HG03066 (cell line): ENCODE results near the gene EHMT1.

ENCODE experiments used
- ATAC-seq: cut with Tn5 transposase; IDR thresholded peaks from one replicate; pipeline ENCODE4 v1.9.1; 2021; ENCODE audit warnings: low read depth; ENCODE audit not compliant: unreplicated experiment

Gene EHMT1

DNA sequence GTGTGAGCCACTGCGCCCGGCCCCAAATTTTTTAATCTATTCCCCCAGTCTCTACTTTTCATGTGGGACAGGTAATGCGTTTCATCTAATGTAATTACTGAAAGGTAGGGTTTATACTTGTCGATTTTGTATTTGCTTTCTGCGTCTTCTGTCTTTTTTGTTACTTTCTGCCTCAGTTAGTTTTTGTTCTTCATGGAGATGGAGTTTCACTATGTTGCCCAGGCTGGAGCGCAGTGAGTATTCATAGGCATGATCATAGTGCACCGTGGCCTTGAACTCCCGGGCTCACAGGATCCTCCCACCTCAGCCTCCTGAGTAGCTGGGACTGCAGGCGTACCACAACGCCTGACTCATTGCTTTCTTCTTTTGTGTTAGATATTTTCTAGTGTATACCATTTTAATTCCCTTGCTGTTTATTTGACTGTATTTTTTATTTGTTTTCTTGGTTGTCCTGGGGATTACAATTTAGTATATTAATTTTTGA lies 23.4 kb downstream of the EHMT1 start:
- ATAC-seq: no peak

- ATAC-seq: no peak
These were observed 24.1 kb downstream of the EHMT1 start for GRCh38 chr9:137642892-137643291.

DNA sequence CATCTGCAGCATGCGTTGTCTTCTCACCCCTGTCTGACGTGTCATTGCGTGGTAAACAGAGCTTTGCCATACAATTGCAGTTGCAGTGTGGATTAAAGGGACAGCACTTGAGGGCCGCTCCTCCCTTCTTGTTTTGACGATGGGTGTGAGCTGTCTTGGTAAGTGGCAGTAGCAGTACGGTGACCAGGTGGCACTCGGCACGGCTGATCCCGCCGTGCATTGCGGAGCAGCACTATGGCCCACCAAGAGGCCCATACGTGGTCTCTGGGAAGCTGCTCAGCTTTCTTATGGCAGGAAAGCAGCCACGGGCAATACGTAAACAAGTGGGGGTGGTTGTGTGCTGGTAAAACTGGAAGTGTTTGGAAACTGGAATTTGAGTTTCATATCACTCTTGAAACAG lies 25.1 kb downstream of the EHMT1 start:
- ATAC-seq: no peak

GRCh38 chr9:137645211-137645610 lies 26.4 kb downstream of the EHMT1 start:
- ATAC-seq: no peak

- ATAC-seq: no peak
These were observed 27.5 kb downstream of the EHMT1 start for GRCh38 chr9:137646341-137646740.

- ATAC-seq: no peak
These were observed 28.4 kb downstream of the EHMT1 start for GRCh38 chr9:137647096-137647714.

- ATAC-seq: no peak
These were observed 29.6 kb downstream of the EHMT1 start for GRCh38 chr9:137648396-137648795.

DNA sequence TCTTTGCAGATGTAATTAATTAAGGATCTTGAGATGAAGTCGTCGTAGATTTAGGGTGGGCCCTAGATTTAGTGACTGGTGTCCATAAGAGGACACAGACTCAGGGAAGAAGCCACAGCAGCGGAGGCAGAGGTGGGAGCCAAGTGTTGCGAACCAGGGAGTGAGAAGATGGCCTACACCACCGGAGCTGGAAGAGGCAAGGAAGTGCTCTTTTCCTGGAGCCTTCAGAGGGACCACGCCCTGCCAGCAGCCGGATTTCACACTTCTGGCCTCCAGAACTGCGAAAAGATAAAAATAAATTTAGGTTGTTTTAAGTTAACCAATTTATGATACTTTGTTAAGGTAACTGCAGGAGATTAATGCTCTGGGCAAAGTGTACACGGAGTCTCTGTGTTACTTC lies 30.7 kb downstream of the EHMT1 start:
- ATAC-seq: no peak

DNA sequence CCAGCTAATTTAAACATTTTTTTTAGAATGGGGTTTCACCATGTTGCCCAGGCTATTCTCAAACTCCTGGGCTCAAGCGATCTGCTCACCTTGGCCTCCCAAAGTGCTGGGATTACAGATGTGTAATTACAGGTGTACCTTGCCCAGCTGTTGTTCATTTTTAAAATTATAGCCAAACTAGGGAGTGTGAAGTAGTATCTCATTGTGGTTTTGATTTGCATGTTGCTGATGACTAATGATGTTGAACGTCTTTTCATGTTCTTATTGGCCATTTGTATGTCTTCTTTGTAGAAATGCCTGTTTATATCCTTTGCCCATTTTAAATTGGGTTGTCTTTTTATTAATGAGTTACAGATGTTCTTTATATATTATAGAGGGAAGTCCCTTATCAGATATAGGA lies 31.5 kb downstream of the EHMT1 start:
- no peak for ATAC-seq

- no peak for ATAC-seq
These were observed 32.0 kb downstream of the EHMT1 start for GRCh38 chr9:137650779-137651178.

- ATAC-seq: no peak
These were observed 37.6 kb downstream of the EHMT1 start for GRCh38 chr9:137656416-137656815.

DNA sequence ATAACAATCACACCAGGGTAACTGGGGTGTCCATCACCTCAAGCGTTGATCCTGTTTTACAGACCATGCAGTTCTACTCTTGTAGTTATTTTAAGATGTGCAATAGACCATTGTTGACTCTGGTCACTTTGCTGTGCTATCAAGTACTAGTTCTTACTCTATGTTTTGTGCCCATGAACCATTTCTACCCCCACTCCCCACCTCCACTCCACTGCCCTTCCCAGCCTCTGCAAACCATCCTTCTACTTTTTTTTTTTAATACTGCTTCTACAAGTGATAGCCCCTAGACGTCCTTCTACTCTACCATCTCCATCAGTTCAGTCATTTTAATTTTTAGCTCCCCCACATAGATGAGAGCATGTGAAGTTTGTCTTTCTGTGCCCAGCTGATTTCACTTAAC lies 38.8 kb downstream of the EHMT1 start:
- no peak for ATAC-seq

DNA sequence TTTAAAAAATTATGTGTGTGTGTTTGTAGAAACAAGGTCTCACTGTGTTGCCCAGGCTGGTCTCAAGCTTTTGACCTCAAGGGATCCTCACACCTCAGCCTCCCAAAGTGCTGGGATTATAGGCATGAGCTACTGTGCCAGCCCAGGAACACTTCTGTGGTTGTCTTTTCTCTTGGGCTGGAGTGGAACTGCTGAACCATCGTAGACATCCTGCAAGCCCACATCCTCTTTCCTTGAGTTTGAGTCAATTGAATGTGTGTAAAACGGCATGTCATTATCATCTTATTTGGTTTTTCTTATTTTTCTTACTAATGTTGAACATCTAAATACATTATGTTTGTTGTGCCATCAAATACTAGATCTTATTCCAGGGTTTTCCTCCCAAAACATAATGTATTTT lies 40.0 kb downstream of the EHMT1 start:
- no peak for ATAC-seq

DNA sequence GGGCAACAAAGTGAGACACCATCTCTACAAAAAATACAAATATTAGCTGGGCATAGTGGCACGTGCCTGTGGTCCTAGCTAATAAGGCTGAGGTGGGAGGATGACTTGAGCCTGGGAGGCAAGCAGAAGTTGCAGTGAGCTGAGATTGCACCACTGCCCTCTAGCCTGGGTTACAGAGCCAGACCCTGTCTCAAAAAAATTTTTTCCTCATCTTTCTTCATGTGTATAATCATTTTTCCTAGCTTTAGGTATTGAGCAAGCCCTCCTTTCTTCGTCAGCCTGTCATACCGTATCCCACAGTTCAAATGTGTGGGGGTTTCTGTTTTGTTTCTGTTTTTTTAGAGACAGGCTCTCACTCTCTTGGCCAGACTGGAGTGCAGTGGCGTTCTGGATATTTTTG lies 41.3 kb downstream of the EHMT1 start:
- ATAC-seq: no peak

- ATAC-seq: no peak
These were observed 44.8 kb downstream of the EHMT1 start for GRCh38 chr9:137663584-137663983.

GRCh38 chr9:137664676-137665075 lies 45.9 kb downstream of the EHMT1 start:
- no peak for ATAC-seq

- ATAC-seq: no peak
These were observed 46.4 kb downstream of the EHMT1 start for GRCh38 chr9:137665226-137665625.

- no peak for ATAC-seq
These were observed 47.1 kb downstream of the EHMT1 start for GRCh38 chr9:137665697-137666512.

- no peak for ATAC-seq
These were observed 47.7 kb downstream of the EHMT1 start for GRCh38 chr9:137666513-137666822.

- no peak for ATAC-seq
These were observed 48.3 kb downstream of the EHMT1 start for GRCh38 chr9:137666955-137667670.

DNA sequence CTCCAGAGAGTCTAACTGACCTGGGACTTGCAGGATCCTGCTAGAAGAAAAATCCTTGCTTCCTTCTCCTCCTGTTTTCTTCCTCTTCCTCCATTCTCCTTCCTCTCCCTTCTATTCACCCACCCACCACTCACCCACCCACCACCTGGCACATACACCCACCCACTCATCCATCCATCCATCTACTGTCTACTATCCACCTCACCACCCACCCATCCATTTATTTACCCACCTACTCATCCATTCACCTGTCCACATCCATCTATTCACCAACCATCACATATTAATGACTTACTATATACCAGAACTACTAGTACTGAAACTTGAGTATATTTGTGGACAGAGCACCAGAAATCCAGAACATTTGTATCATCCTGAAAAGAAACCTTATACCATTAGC lies 49.4 kb downstream of the EHMT1 start:
- no peak for ATAC-seq

DNA sequence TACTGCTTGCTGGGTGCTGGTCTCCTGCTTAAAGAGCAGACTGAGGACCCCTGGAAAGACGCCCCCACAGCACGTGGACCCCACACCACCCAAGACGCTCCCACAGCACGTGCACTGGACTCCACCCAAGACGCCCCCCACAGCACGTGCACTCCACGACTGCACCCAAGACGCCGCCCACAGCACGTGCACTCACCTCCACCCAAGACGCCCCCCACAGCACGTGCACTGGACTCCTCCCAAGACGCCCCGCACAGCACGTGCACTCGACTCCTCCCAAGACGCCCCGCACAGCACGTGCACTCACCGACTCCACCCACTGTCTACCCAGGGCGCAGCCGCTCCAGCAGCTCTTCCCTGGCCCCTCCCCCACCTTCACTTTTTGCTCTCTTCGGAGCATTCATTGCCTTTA lies 50.5 kb downstream of the EHMT1 start:
- no peak for ATAC-seq
